ENCODE results near the gene ABLIM2. TPM values are rescaled to one million over a fixed set of nuclear protein-coding genes. Genes with fewer than 3 reads are reported as not detected.

ABLIM2 gene
- total and polyA plus RNA-seq, 2 donors (not counting 1 experiment from before 2014, with no cell fraction given), result 3.3 to 79.0 TPM

GRCh38 chr4:7938609-7939376, 219.8 kb downstream of the ABLIM2 start:
- Histone ChIP-seq H3K9me3 (ENCODE audit: control extremely low read depth in 1 of 3, control insufficient read depth in 2 of 3, insufficient read depth in 1 of 3, low read length in 2 of 3) (peaks cover 0 to 15% (median 3%) of the 10 kb centered on the region in 3 donors), H3K4me2 (replicated peaks; ENCODE audit: low read depth, low read length, poor library complexity, severe bottlenecking) (peak overlapping the region; percentile 77), H3K79me2 (ENCODE audit: control insufficient read depth, insufficient read depth, low read length) (no peaks in the 10 kb centered on the region), H4K20me1 (ENCODE audit: control insufficient read depth, insufficient read depth, low read length, poor library complexity, severe bottlenecking) (no peaks in the 10 kb centered on the region), H2AFZ (ENCODE audit: insufficient read depth, low read depth, low read length, poor library complexity, severe bottlenecking) (peak overlapping the region; percentile 66), H3K9ac (ENCODE audit: low read length) (peak overlapping the region; percentile 49), H3K27me3 (replicated peaks in 1 of 4; ENCODE audit: control extremely low read depth in 1 of 4, control insufficient read depth in 3 of 4, insufficient read depth in 4 of 4, low read length in 3 of 4) (peaks cover 0 to 30% (median 18%) of the 10 kb centered on the region in 4 experiments), H3K27ac (ENCODE audit: low read length in 2 of 2) (no peak overlapping the region), H3K36me3 (replicated peaks in 1 of 2; ENCODE audit: control extremely low read depth in 1 of 2, control insufficient read depth in 1 of 2, extremely low read depth in 1 of 2, insufficient read depth in 2 of 2, low read length in 1 of 2) (no peaks in the 10 kb centered on the region), H3K4me1 (ENCODE audit: control insufficient read depth in 2 of 2, insufficient read depth in 2 of 2, low read length in 2 of 2) (peaks cover 10 to 17% of the 10 kb centered on the region in 2 donors), H3K4me3 (ENCODE audit: control extremely low read depth in 1 of 5, extremely low read depth in 1 of 5, insufficient read depth in 1 of 5, low read depth in 2 of 5, low read length in 4 of 5) (peak overlapping the region in 3 of 5 experiments; percentile 35 to 50 (median 45))
- peaks cover 60% of the 10 kb centered on the region for H3K27me3 Mint-ChIP-seq
- DNase-seq, result no peak
- 15% methylated on average over 75 of the region's 75 CpGs for WGBS (ENCODE audit: insufficient coverage)
- ChIA-PET POLR2A (no interaction called here), CTCF (interaction anchor here (0.6 kb wide), 1 partner anchor 259 kb away, joined by 3 read pairs; no protein-coding TSS in a partner anchor)
- TF ChIP-seq EZH2 (IDR thresholded peaks at IDR 0.05; ENCODE audit: borderline replicate concordance, insufficient read depth, low read depth, low read length, poor library complexity, severe bottlenecking), result no peak
- TF ChIP-seq CTCF (IDR thresholded peaks at IDR 0.05), result no peak
- no peaks in the 10 kb centered on the region for H3K9me3 Mint-ChIP-seq (ENCODE audit: insufficient read depth)
- no peak for ATAC-seq (ENCODE audit: low read depth)
- H3K4me3 Mint-ChIP-seq, result peak overlapping the region; percentile 69
- H3K27ac Mint-ChIP-seq, result no peak overlapping the region
- peaks cover 8% of the 10 kb centered on the region for H3K4me1 Mint-ChIP-seq
- intact Hi-C loops (cut with micrococcal nuclease), result loop anchor here (10.0 kb wide), 1 partner anchor 256 kb away; the partner anchor contains the start of gene SH3TC1

GRCh38 chr4:7938266-7938608, 220.4 kb downstream of the ABLIM2 start:
- ChIA-PET POLR2A (no interaction called here), CTCF (interaction anchor here (0.6 kb wide), 1 partner anchor 259 kb away, joined by 3 read pairs; no protein-coding TSS in a partner anchor)
- H3K79me2 ChIP-seq (ENCODE audit: control insufficient read depth, insufficient read depth, low read length), result no peaks in the 10 kb centered on the region
- H2AFZ ChIP-seq (ENCODE audit: insufficient read depth, low read depth, low read length, poor library complexity, severe bottlenecking), result no peak overlapping the region
- H4K20me1 ChIP-seq (ENCODE audit: control insufficient read depth, insufficient read depth, low read length, poor library complexity, severe bottlenecking), result no peaks in the 10 kb centered on the region
- H3K4me1 ChIP-seq (ENCODE audit: control insufficient read depth in 2 of 2, insufficient read depth in 2 of 2, low read length in 2 of 2), result peaks cover 10 to 17% of the 10 kb centered on the region in 2 donors
- H3K9ac ChIP-seq (ENCODE audit: low read length), result no peak overlapping the region
- peaks cover 0 to 15% (median 3%) of the 10 kb centered on the region in 3 donors for H3K9me3 ChIP-seq (ENCODE audit: control extremely low read depth in 1 of 3, control insufficient read depth in 2 of 3, insufficient read depth in 1 of 3, low read length in 2 of 3)
- H3K4me1 Mint-ChIP-seq, result peaks cover 8% of the 10 kb centered on the region
- intact Hi-C loops (cut with micrococcal nuclease), result loop anchor here (10.0 kb wide), 1 partner anchor 257 kb away; the partner anchor contains the start of gene SH3TC1
- peaks cover 64% of the 10 kb centered on the region for H3K27me3 Mint-ChIP-seq
- H3K4me3 Mint-ChIP-seq, result peak overlapping the region; percentile 69
- WGBS (ENCODE audit: insufficient coverage), result 29% methylated on average over 6 of the region's 6 CpGs
- TF ChIP-seq CTCF (IDR thresholded peaks at IDR 0.05), result no peak
- no peak for TF ChIP-seq EZH2 (IDR thresholded peaks at IDR 0.05; ENCODE audit: borderline replicate concordance, insufficient read depth, low read depth, low read length, poor library complexity, severe bottlenecking)
- H3K4me3 ChIP-seq (ENCODE audit: control extremely low read depth in 1 of 5, extremely low read depth in 1 of 5, insufficient read depth in 1 of 5, low read depth in 2 of 5, low read length in 4 of 5), result no peak overlapping the region
- DNase-seq, result no peak
- no peak for ATAC-seq (ENCODE audit: low read depth)
- peaks cover 0 to 30% (median 18%) of the 10 kb centered on the region in 4 experiments for H3K27me3 ChIP-seq (replicated peaks in 1 of 4; ENCODE audit: control extremely low read depth in 1 of 4, control insufficient read depth in 3 of 4, insufficient read depth in 4 of 4, low read length in 3 of 4)
- H3K27ac Mint-ChIP-seq, result no peak overlapping the region
- no peaks in the 10 kb centered on the region for H3K36me3 ChIP-seq (replicated peaks in 1 of 2; ENCODE audit: control extremely low read depth in 1 of 2, control insufficient read depth in 1 of 2, extremely low read depth in 1 of 2, insufficient read depth in 2 of 2, low read length in 1 of 2)
- no peak overlapping the region for H3K27ac ChIP-seq (ENCODE audit: low read length in 2 of 2)
- H3K4me2 ChIP-seq (replicated peaks; ENCODE audit: low read depth, low read length, poor library complexity, severe bottlenecking), result peak overlapping the region; percentile 77
- H3K9me3 Mint-ChIP-seq (ENCODE audit: insufficient read depth), result no peaks in the 10 kb centered on the region
